ENCODE data around the gene JAG1.
A peak's percentile ranks its signal among the peaks of the same experiment; 100 is the strongest.

The JAG1 gene

GRCh38 chr20:10654250-10654610 is 19.6 kb downstream of the JAG1 start:
- Histone ChIP-seq H3K27ac (ENCODE audit: insufficient read depth, low read depth, low read length, poor library complexity, severe bottlenecking) (peak overlapping the region; percentile 4), H3K4me1 (ENCODE audit: control insufficient read depth, insufficient read depth, low read length) (peaks cover 91% of the 10 kb centered on the region), H3K4me3 (ENCODE audit: insufficient read depth, low read depth, low read length) (no peak overlapping the region), H3K9me3 (ENCODE audit: control insufficient read depth, low read length) (no peaks in the 10 kb centered on the region), H3K36me3 (ENCODE audit: control insufficient read depth, insufficient read depth, low read length) (peaks cover 51% of the 10 kb centered on the region), H3K27me3 (ENCODE audit: control insufficient read depth, insufficient read depth, low read length, poor library complexity, severe bottlenecking) (no peaks in the 10 kb centered on the region)

DNA sequence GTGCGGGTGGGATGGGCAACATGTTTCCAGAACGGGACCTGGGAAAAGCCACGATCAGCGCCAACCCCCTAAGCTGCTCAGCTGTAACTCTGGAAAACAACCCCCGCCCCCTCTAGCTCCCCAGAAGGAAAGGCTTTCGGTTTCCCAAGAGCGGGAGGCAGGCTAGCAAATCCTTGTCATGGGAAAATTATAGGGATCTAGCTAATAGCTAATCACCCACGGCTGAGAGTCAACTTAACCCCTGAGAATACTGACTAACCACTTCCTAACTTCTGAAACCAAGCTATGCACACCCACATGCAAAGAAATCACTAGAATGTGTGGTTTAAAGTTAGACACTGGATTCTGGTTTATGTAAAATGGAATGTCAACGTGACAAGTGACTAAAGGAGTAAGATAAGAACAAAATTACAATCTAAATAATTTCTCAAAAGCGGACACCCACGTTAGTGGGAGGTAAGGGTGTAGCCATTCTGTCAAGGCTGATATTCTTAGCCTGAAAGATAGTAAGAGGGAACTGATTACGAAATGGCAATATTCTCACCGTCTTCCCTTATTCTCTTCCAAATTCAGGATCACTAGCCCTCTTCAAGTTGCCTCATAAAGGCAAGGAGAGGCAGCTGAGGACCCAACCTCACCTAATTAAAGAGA is 20.1 kb downstream of the JAG1 start:
- Histone ChIP-seq H3K27me3 (ENCODE audit: control insufficient read depth, insufficient read depth, low read length, poor library complexity, severe bottlenecking) (no peaks in the 10 kb centered on the region), H3K9me3 (ENCODE audit: control insufficient read depth, low read length) (no peaks in the 10 kb centered on the region), H3K36me3 (ENCODE audit: control insufficient read depth, insufficient read depth, low read length) (peaks cover 51% of the 10 kb centered on the region), H3K4me3 (ENCODE audit: insufficient read depth, low read depth, low read length) (no peak overlapping the region), H3K4me1 (ENCODE audit: control insufficient read depth, insufficient read depth, low read length) (peaks cover 91% of the 10 kb centered on the region), H3K27ac (ENCODE audit: insufficient read depth, low read depth, low read length, poor library complexity, severe bottlenecking) (peak overlapping the region; percentile 4)
- 72 to 75% methylated on average over 9 to 13 of the region's 13 CpGs for WGBS, 2 experiments

DNA sequence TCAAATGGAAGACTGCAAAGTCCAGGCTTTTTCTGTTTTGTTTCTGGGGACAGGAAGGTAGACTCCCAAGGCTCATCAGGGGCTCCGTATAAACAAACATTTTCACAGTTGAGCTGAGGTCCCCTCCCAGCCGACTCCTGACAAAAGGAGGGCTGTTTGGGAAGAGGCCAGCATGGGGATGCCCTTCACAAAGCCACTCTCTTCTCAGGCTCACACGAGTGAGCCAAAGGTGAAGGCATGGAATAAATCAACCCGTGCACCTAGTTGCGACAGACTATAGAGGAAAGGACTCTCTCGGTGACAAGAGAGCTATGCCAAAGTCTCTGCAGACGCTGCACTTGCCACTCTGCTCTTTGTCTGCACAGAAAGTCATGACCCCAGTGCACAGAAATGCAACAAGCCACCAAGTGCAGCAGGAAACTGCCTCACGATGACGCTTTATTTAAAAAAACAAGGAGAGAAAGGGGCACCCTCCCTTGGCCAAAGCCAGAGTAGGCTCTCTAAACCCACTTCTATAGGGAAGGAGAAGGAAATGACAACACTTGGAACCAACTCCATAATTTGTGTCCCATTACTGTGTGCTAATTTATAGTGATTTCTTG is 21.0 kb downstream of the JAG1 start:
- 63 to 66% methylated on average over 9 of the region's 9 CpGs for WGBS, 2 experiments
- no peaks in the 10 kb centered on the region for H3K27me3 ChIP-seq (ENCODE audit: control insufficient read depth, insufficient read depth, low read length, poor library complexity, severe bottlenecking)
- H3K9me3 ChIP-seq (ENCODE audit: control insufficient read depth, low read length) = no peaks in the 10 kb centered on the region
- H3K4me1 ChIP-seq (ENCODE audit: control insufficient read depth, insufficient read depth, low read length) = peaks cover 84% of the 10 kb centered on the region
- H3K4me3 ChIP-seq (ENCODE audit: insufficient read depth, low read depth, low read length) = no peak overlapping the region
- peaks cover 51% of the 10 kb centered on the region for H3K36me3 ChIP-seq (ENCODE audit: control insufficient read depth, insufficient read depth, low read length)
- no peak overlapping the region for H3K27ac ChIP-seq (ENCODE audit: insufficient read depth, low read depth, low read length, poor library complexity, severe bottlenecking)

GRCh38 chr20:10652185-10652584 is 21.6 kb downstream of the JAG1 start:
- H3K27ac ChIP-seq (ENCODE audit: insufficient read depth, low read depth, low read length, poor library complexity, severe bottlenecking) = peak overlapping the region; percentile 51
- H3K4me1 ChIP-seq (ENCODE audit: control insufficient read depth, insufficient read depth, low read length) = peaks cover 79% of the 10 kb centered on the region
- no peak overlapping the region for H3K4me3 ChIP-seq (ENCODE audit: insufficient read depth, low read depth, low read length)
- no peaks in the 10 kb centered on the region for H3K9me3 ChIP-seq (ENCODE audit: control insufficient read depth, low read length)
- 84 to 90% methylated on average over 9 of the region's 9 CpGs for WGBS, 2 experiments
- H3K36me3 ChIP-seq (ENCODE audit: control insufficient read depth, insufficient read depth, low read length) = peaks cover 49% of the 10 kb centered on the region
- no peaks in the 10 kb centered on the region for H3K27me3 ChIP-seq (ENCODE audit: control insufficient read depth, insufficient read depth, low read length, poor library complexity, severe bottlenecking)

DNA sequence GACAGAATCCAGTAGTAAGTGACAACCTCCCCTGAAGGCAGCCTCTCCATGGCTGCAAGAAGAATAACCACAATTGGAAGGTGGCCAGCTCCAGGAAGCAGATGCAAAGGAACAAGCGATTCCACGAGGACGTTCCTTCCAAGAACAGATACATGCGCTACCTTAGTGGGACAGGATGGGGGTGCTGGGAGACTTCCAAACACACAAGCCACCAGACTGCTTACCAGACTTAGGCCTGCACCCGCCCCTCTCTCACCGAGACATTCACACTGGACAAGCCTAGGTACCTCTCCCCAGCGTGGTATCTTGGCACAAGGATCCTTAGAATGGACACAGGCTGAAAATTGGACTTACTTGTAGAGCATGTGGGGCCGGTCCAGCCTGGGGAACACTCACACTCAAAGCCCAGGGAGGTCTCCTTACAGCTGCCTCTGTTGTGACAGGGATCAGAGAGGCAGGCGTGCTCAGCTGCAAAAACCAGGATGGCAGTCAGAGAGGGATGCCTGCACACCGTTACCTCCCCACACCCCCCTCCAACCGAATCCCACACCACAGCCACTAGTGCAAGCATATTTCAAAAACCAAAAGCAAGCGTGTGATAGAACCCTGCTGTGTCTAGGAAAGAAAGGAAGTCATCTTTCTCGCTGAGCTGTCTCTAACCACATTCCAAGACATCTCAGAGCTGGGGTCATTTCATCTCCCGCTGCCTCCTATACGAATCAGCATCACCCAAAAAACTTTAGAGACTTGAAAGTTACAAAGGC is 22.4 kb downstream of the JAG1 start:
- Histone ChIP-seq H3K9me3 (ENCODE audit: control insufficient read depth, low read length) (no peaks in the 10 kb centered on the region), H3K4me1 (ENCODE audit: control insufficient read depth, insufficient read depth, low read length) (peaks cover 72% of the 10 kb centered on the region), H3K36me3 (ENCODE audit: control insufficient read depth, insufficient read depth, low read length) (peaks cover 55% of the 10 kb centered on the region), H3K27ac (ENCODE audit: insufficient read depth, low read depth, low read length, poor library complexity, severe bottlenecking) (no peak overlapping the region), H3K27me3 (ENCODE audit: control insufficient read depth, insufficient read depth, low read length, poor library complexity, severe bottlenecking) (no peaks in the 10 kb centered on the region), H3K4me3 (ENCODE audit: insufficient read depth, low read depth, low read length) (no peak overlapping the region)
- 86 to 89% methylated on average over 13 to 15 of the region's 15 CpGs for WGBS, 2 experiments

DNA sequence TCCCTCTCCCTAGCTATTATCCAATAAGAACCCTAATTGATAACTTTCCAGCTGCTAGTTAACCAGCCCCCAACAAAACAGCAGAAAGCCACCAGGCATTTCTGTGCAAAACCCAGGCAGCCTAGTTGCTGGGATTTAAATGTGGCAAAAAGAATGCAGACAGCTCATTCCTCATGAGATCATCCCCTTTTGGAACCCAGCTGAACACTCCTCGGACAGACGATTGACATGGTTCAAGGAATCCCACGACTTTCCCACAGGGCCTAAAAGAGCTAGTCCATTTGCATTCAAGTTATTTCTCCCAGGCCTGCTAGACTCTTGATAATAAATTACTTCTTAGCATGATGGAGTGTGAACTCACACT is 24.0 kb downstream of the JAG1 start:
- WGBS, 2 experiments = 46 to 53% methylated on average over 3 of the region's 3 CpGs
- Histone ChIP-seq H3K27ac (ENCODE audit: insufficient read depth, low read depth, low read length, poor library complexity, severe bottlenecking) (no peak overlapping the region), H3K4me3 (ENCODE audit: insufficient read depth, low read depth, low read length) (no peak overlapping the region), H3K36me3 (ENCODE audit: control insufficient read depth, insufficient read depth, low read length) (peaks cover 65% of the 10 kb centered on the region), H3K27me3 (ENCODE audit: control insufficient read depth, insufficient read depth, low read length, poor library complexity, severe bottlenecking) (no peaks in the 10 kb centered on the region), H3K4me1 (ENCODE audit: control insufficient read depth, insufficient read depth, low read length) (peaks cover 58% of the 10 kb centered on the region), H3K9me3 (ENCODE audit: control insufficient read depth, low read length) (no peaks in the 10 kb centered on the region)

DNA sequence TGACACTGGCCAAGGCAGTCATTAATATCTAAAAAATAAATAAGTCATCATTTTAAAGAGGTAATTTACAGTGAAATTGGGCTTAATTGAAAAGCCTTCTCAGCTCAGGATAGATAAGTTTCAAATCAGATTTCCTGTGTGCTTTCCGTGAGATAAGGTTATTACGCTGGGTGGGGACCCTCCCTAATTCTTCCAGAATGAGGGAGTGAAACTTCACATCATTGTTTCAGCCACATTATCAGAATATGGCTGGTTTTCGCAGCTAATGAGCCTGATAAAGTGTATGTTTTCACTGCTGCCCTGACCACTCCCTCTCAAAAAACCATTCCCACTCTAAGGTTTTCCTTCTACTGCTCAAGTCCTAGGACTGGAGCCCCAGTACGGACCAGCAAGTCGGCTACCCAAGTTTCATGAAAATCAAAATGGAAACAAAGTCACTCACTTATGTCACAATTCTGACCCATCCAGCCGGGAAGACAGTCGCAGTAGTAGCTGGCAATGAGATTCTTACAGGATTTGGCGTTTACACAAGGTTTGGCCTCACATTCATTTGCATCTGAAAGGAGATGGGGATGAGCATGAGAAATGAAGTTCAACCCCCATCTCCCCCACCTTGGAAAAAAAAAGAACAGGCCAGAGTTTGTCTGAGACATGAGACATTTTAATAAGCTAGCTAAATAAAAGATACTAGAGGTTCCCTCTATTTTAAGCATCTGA is 24.6 kb downstream of the JAG1 start:
- Histone ChIP-seq H3K27me3 (ENCODE audit: control insufficient read depth, insufficient read depth, low read length, poor library complexity, severe bottlenecking) (no peaks in the 10 kb centered on the region), H3K4me1 (ENCODE audit: control insufficient read depth, insufficient read depth, low read length) (peaks cover 54% of the 10 kb centered on the region), H3K4me3 (ENCODE audit: insufficient read depth, low read depth, low read length) (no peak overlapping the region), H3K27ac (ENCODE audit: insufficient read depth, low read depth, low read length, poor library complexity, severe bottlenecking) (no peak overlapping the region), H3K36me3 (ENCODE audit: control insufficient read depth, insufficient read depth, low read length) (peaks cover 65% of the 10 kb centered on the region), H3K9me3 (ENCODE audit: control insufficient read depth, low read length) (no peaks in the 10 kb centered on the region)
- 81 to 85% methylated on average over 8 of the region's 8 CpGs for WGBS, 2 experiments

- H3K4me1 ChIP-seq (ENCODE audit: control insufficient read depth, insufficient read depth, low read length) = peaks cover 48% of the 10 kb centered on the region
- H3K4me3 ChIP-seq (ENCODE audit: insufficient read depth, low read depth, low read length) = no peak overlapping the region
- 95 to 98% methylated on average over 8 of the region's 8 CpGs for WGBS, 2 experiments
- H3K27ac ChIP-seq (ENCODE audit: insufficient read depth, low read depth, low read length, poor library complexity, severe bottlenecking) = no peak overlapping the region
- H3K9me3 ChIP-seq (ENCODE audit: control insufficient read depth, low read length) = no peaks in the 10 kb centered on the region
- no peaks in the 10 kb centered on the region for H3K27me3 ChIP-seq (ENCODE audit: control insufficient read depth, insufficient read depth, low read length, poor library complexity, severe bottlenecking)
- H3K36me3 ChIP-seq (ENCODE audit: control insufficient read depth, insufficient read depth, low read length) = peaks cover 69% of the 10 kb centered on the region
Observed at GRCh38 chr20:10648651-10649050, 25.1 kb downstream of the JAG1 start.

DNA sequence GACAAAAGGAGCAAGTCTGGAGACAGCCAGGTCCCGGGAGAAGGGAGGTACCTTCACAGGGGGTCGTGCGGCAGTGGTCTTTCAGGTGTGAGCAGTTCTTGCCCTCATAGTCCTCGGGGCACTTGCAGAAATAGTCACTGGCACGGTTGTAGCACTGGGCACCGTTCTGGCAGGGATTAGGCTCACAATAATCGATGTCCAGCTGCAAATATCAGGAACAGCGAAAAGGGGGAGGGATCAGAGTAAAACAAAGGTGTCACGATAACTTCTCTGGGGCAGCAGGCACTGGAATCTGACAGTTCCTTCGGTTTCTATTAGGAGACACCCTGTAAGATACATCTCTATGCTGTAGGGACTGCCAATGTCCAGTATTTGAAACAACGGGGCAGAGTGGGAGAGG is 25.9 kb downstream of the JAG1 start:
- Histone ChIP-seq H3K4me1 (ENCODE audit: control insufficient read depth, insufficient read depth, low read length) (peaks cover 45% of the 10 kb centered on the region), H3K27me3 (ENCODE audit: control insufficient read depth, insufficient read depth, low read length, poor library complexity, severe bottlenecking) (no peaks in the 10 kb centered on the region), H3K9me3 (ENCODE audit: control insufficient read depth, low read length) (no peaks in the 10 kb centered on the region), H3K4me3 (ENCODE audit: insufficient read depth, low read depth, low read length) (no peak overlapping the region), H3K27ac (ENCODE audit: insufficient read depth, low read depth, low read length, poor library complexity, severe bottlenecking) (no peak overlapping the region), H3K36me3 (ENCODE audit: control insufficient read depth, insufficient read depth, low read length) (peaks cover 75% of the 10 kb centered on the region)
- WGBS, 2 experiments = 92 to 96% methylated on average over 11 of the region's 11 CpGs

GRCh38 chr20:10647471-10647870 is 26.3 kb downstream of the JAG1 start:
- Histone ChIP-seq H3K36me3 (ENCODE audit: control insufficient read depth, insufficient read depth, low read length) (peaks cover 79% of the 10 kb centered on the region), H3K4me3 (ENCODE audit: insufficient read depth, low read depth, low read length) (no peak overlapping the region), H3K27ac (ENCODE audit: insufficient read depth, low read depth, low read length, poor library complexity, severe bottlenecking) (no peak overlapping the region), H3K9me3 (ENCODE audit: control insufficient read depth, low read length) (no peaks in the 10 kb centered on the region), H3K4me1 (ENCODE audit: control insufficient read depth, insufficient read depth, low read length) (peaks cover 40% of the 10 kb centered on the region), H3K27me3 (ENCODE audit: control insufficient read depth, insufficient read depth, low read length, poor library complexity, severe bottlenecking) (no peaks in the 10 kb centered on the region)
- WGBS, 2 experiments = 83 to 95% methylated on average over 8 to 9 of the region's 9 CpGs

Data from ectodermal cell (in vitro differentiated cells).